ENCODE measurements around the gene GJA4.

Gene GJA4

DNA sequence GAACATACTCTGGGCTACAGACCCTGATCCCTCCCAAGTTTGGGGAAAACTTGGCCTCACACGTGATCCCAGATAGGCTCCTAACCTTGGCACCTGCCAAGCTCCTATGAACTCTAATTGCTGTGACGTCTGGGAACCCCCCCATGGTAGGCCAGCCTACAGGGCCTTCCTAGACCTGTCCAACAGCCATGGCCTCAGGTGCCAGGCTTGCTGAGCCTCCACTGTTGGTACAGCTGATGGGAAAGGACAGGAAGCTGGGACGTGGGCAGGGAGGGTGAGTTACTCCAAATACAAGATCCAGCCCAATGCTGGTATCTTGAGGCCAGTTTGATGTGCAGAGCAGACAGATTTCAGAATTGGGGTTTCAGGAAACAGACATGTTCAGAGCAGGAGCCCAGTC, 47.6 kb downstream of the GJA4 start:
- DNase-seq = no peak

DNA sequence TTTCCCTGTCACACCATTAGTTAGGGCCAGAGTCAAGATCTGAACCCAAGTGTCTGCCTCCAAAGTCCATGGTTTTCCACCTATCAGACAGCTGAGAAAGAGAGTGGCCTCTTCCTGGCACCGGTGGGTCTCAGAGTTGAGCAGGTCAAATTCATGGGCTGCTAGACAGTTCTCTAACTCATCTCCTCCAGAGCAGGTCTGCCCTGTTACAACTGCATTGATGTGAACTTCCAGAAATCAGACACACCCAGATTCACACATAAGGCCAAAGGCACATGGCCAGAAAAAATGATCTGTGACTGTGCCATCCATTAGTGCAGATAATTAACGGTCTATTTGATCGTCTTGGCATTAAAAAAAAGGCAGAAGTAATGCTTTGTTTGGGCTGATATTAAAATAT, 49.3 kb downstream of the GJA4 start:
- DNase-seq = no peak

DNA sequence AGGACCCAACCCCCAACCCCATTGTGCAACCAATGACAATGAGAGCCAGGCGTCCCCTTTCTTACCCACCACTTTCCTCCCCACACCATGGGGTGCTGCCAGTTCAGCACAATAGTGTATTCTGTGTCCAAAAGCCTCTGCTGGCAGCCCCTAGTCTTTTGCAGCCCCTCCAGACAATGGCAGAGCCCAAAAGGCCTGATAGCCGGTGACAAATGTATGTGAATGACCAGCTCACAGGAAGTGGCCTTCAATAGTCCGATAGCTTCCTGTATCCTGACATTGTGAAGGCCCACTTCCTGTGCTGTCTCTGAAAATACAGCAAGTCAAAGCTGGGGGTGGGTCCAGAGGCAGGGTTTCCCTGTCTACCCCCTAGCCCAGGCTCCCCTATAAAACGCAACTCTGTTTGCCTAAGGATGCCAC, 50.2 kb downstream of the GJA4 start:
- no peak for DNase-seq

DNA sequence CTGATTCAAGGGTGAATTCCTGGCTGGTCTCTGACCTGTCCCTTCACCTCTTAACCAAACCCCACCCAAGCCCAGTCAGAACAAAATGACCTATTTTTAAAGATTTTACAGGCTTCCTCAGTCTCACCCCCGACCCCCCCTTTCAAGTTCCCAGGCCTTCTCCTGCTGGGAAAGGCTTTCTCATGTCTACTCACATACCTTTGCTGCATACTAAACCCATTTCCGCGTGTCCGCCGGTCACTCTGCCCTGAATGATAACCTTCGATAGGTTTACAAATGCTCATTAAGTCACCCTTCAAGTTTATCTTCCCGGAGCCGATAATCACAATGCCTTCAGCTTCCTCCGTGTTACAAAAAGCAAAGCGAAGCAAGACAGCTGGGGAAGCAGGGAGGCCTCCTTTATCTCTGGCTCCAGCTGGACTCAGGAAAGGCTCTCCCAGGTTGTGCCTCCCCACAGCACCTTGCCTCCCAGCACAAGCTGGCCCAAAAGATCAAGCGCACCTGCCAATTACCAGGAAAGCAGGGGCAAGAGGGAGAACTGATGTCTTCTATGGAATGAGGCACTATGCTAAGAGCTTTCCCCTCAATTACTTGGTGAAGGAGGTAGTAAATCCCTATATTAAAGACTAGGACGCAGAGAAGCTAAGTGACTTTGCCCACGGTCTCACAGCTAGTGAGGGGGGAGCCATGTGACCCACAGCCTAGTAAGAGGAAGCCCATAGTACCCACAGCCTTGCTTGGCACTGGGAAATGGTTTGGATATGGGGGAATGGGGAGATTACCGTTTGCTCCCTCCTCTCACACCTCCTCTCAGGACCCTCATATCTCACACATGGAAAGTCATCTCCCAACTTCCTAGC, 50.8 kb downstream of the GJA4 start:
- no peak for DNase-seq

DNA sequence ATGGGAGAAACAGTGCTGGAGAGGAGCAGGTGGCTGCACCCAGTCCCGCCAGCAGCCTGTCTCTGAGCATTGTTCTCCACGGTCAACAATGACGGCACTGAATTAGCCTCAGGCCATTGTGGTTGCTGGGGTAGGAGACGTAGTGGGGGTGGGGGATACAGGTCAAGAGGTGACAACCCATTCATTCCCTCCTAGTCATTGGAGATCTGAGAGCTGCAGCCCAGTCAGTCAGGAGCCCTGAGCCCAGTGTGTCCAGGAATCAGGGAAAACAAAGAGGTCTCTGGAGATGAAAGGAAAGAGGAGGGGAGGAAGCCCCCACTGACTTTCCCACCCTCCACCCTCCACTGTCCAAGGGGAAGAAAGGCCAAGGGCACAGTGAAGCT, 51.4 kb downstream of the GJA4 start:
- no peak for DNase-seq
